HG03045 (cell line): ENCODE results near the gene TMPRSS6.

Experiments
- ATAC-seq: cut with Tn5 transposase; IDR thresholded peaks from one replicate; pipeline ENCODE4 v1.9.1; 2021; ENCODE audit warnings: mild to moderate bottlenecking, moderate library complexity; ENCODE audit not compliant: unreplicated experiment

Gene TMPRSS6

GRCh38 chr22:37109242-37109917 is at the start of gene TMPRSS6:
TMPRSS6 (minus strand) TSS chr22:37109713; CDS start chr22:37103417, 6,296 bp downstream.
- ATAC-seq = no peak

DNA sequence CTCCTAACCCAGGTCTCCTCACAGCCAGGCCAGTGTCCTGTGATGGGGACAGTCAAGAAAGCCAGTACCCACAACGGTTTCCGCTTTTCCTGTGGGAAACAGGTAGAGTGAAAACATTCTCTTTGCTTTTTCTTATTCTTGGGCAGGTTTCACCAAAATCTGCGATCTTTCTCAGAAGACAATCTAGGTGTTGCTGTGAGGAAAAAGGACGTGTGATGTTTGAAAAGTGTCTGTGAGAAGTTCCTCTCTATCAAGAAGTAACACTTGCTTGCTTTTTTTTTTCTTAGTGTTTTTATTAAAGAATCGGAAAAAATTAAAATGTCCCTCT is 49.4 kb upstream of the TMPRSS6 start:
- no peak for ATAC-seq

- no peak for ATAC-seq
These were observed 48.2 kb upstream of the TMPRSS6 start for GRCh38 chr22:37157516-37158285.

- ATAC-seq = no peak
These were observed 47.3 kb upstream of the TMPRSS6 start for GRCh38 chr22:37156686-37157435.

DNA sequence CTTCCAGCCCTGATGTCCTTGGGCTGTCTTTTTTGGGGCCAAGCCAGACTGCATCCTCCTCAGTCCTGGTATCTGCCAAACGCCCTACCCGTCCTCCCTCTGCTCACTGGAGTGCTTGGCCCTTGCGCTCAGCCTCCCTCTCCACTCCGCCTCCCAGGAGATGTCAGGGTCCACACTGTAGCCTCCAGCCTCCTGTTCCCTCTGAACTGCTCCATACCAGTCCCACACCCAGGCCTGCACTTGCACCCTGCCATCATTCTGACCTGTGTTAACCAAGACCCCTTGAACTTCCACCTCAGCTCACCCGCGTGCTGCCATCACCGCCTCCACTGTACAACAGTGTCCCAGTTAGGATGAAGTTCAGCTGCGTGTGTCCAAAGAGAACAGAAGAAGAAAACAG is 46.5 kb upstream of the TMPRSS6 start:
- no peak for ATAC-seq

- peak; percentile 51 for ATAC-seq
These were observed 45.6 kb upstream of the TMPRSS6 start for GRCh38 chr22:37154925-37155712.

GRCh38 chr22:37153901-37154300 is 44.4 kb upstream of the TMPRSS6 start:
- no peak for ATAC-seq

DNA sequence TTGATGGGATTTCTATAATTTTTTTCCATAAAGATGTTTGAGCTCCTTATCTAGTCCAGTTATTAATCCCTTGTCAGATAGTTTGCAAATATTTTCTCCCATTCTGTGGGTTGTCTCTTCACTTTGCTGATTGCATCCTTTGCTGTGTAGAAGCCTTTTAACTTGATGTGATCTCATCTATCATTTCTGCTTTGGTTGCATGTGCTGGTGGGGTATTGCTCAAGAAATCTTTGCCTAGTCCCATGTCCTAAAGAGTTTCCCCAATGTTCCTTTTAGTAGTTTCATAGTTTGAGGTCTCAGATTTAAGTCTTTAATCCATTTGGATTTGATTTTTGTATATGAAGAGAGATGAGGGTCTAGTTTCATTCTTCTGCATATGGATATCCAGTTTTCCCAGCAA is 41.9 kb upstream of the TMPRSS6 start:
- ATAC-seq = no peak

DNA sequence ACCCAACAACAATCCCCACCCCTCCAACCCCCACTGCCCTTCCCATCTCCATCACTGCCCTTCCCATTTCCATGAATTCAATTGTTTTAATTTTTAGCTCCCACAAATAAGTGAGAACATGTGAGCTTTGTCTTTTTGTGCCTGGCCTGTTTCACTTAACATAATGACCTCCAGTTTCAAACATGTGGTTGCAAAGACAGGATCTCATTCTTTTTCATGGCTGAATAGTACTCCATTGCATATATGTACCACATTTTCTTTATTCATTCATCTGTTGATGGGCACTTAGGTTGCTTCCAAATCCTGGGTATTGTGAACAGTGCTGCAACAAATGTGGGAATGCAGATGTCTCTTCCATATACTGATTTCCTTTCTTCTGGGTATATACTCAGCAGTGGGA is 41.2 kb upstream of the TMPRSS6 start:
- ATAC-seq = no peak

DNA sequence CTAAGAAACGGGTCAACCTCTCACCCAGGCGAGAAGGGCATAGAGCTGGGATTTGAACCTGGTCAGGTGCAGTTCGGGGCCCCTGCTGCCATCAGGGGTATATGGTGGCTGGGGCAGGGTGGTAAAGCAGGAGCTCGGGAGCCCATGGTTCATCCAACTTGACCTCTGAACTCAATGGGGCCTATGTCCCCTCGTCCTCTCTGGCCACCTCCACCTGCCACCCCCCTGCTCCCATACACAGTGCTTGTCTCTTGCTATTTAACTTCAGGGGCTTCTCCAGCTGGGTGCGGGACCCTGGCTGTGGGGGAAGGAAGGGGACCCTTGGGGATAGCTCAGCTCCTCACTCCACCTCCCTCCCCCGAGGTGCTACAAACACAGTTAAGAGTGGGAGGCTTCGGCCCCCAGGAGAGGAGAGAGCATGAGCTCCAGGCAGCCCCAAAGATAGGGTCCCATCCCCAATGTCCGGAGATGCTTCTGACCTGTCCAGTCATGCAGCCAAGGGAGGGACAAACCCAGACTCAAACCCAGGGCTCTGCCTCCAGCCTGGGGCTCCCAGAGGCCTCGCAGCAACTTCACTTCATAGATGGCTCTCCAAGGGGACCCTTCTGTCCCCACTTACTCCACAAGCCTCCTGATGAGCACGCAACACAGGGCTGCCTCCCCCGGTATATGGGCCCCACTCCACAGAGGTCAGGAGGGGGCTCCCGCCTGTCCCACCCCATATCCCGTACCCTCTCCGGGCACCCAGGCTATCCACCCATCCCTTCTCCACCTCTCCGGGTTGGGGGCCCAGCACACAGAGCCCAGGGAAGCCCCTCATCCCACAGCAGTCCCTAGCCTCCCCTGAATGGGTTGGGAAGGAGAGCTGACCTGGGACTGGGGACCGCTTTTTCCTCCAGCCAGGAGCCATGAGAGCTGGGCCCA is 39.5 kb upstream of the TMPRSS6 start:
- peak; percentile 10 for ATAC-seq

DNA sequence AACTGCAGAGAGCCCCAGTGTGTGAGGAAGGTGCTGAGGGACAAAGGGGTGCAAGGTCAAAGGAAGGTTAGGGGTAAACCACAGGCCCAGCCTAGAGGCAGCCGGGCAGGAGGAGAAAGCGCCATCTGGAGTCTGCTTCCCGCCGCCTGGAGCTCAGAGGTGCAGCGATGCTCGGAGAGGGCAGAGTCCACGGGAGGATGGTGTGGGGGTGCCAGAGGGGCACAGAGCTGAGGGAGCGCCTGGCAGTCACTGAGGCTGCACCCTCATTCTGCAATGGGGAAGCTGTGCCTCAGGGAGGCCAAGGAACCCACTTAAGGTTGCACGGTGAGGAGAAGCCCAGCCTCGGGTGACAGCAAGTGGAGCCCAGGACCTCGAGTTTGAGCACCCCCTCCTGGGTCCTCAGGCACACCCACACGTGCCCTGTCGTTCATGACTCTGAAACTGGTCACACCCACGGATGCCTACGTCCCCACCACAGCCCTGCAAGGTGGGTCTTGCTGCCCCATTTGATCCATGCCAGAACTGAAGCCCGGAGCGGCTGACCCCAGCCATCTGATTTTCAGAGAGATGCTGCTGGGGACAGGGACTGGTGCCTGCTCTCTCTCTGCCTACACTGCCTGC is 38.6 kb upstream of the TMPRSS6 start:
- ATAC-seq = no peak

- no peak for ATAC-seq
These were observed 37.9 kb upstream of the TMPRSS6 start for GRCh38 chr22:37147186-37147990.

- ATAC-seq = no peak
These were observed 37.1 kb upstream of the TMPRSS6 start for GRCh38 chr22:37146507-37147180.

- ATAC-seq = no peak
These were observed 36.5 kb upstream of the TMPRSS6 start for GRCh38 chr22:37146051-37146385.

DNA sequence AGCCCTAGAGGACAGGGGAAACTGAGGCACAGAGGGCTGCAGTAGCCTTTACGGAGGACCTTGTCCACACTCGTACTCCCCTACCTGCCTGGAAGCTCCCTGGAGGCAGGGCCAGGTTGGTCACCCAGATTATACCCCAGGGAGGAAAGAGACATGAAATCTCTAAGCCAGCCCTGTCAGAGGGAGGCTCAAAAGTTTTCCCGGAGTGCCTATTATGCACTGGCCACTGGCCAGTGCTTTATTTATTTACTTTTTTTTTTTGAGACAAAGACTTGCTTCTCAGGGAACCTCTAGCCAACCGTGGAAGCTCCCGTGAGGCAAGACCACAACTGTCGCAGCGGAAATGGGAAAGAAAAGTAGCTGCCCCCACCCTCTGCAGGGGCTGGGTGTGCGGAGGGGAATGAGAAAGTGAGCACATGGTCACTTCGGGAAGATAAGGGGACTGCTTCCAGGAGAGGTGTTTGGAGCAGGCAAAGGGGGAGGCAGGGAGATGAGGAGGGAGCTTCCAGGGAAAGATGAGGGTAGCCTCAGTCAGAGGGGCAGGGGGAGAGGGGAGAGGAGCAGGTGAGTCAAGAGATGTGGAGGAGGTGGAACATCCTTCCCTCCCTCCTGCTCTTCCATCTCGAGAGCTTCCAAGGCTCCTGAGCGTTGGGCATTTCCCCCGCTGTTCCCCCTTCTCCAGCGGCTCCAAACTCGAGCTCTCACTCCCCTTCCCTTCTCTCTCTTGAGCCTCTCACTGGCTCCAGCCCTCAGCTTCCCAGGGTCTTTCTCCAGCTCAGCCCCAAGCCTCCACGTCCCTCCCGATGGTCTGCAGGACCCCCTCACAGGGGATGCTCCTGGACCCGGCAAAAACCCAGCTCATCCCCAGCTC is 35.9 kb upstream of the TMPRSS6 start:
- ATAC-seq = no peak

GRCh38 chr22:37144180-37144554 is 34.7 kb upstream of the TMPRSS6 start:
- no peak for ATAC-seq

GRCh38 chr22:37141971-37142370 is 32.5 kb upstream of the TMPRSS6 start:
- no peak for ATAC-seq
